SK-N-SH (cell line): ENCODE measurements around the gene TBL1X. TPM values are rescaled to one million over a fixed set of nuclear protein-coding genes. Genes with fewer than 3 reads are reported as not detected.

Source experiments
- CTCF ChIA-PET: fragments of 300-600, 350-600 bp; formaldehyde crosslinking; extraction: SDS; loops from one replicate; lab custom pipeline; 2021; lab: Yijun Ruan, JAX
- POLR2A ChIA-PET: fragments of 350-600 bp; sonication (Branson Sonifier 250); formaldehyde crosslinking; extraction: SDS; loops from one replicate; lab custom pipeline; 2020; ENCODE audit warnings: antibody characterized with exemption, inconsistent platforms; lab: Yijun Ruan, JAX
- DNase-seq: peaks from one replicate; pipeline ENCODE4 v3.0.0; 2012
- H2AFZ ChIP-seq: fragments of 200-600 bp; sonication (generic); 2 replicates; pipeline ENCODE4 v1.8.1; 2016; ENCODE audit warnings: antibody characterized with exemption, mild to moderate bottlenecking, low read depth
- H3F3A ChIP-seq: fragments of 200-600 bp; sonication (generic); replicated peaks from 2 replicates; pipeline ENCODE3; 2016; ENCODE audit warnings: antibody characterized with exemption, mild to moderate bottlenecking; ENCODE audit not compliant: insufficient read depth
- H3K27ac ChIP-seq, 2 experiments: fragments of 200-500 bp in 1 of 2; fragments of 200-600 bp in 1 of 2; sonication (Bioruptor generic) in 1 of 2; sonication (generic), shearing (Covaris generic) in 1 of 2; 2 replicates each; pipeline versions ENCODE4 v1.5.1 to v1.6.1; 2014 to 2016; ENCODE audit warnings: low read depth in 2 of 2, inconsistent platforms in 1 of 2, low read length in 1 of 2, mild to moderate bottlenecking in 1 of 2, mixed read lengths in 1 of 2
- H3K27me3 ChIP-seq: fragments of 200-600 bp; sonication (generic), shearing (Covaris generic); 2 replicates; pipeline ENCODE4 v1.6.1; 2016; ENCODE audit warnings: mixed run types; ENCODE audit not compliant: insufficient read depth
- H3K36me3 ChIP-seq, 2 experiments: fragments of 200-500 bp in 1 of 2; fragments of 200-600 bp in 1 of 2; sonication (Bioruptor generic) in 1 of 2; sonication (generic) in 1 of 2; replicated peaks in 1 of 2; 2 replicates each; pipeline versions ENCODE3 to v1.5.1; 2014 to 2016; ENCODE audit warnings: low read length in 1 of 2, mild to moderate bottlenecking in 1 of 2; ENCODE audit not compliant: insufficient read depth in 2 of 2, control insufficient read depth in 1 of 2
- H3K4me1 ChIP-seq, 2 experiments: fragments of 200-500 bp in 1 of 2; fragments of 200-600 bp in 1 of 2; sonication (Bioruptor generic) in 1 of 2; sonication (generic), shearing (Covaris generic) in 1 of 2; 2 replicates each; pipeline versions ENCODE4 v1.5.1 to v1.6.1; 2014 to 2016; ENCODE audit warnings: low read depth in 1 of 2, low read length in 1 of 2, mixed run types in 1 of 2; ENCODE audit not compliant: insufficient read depth in 2 of 2, control insufficient read depth in 1 of 2
- H3K4me2 ChIP-seq: fragments of 200-600 bp; sonication (generic), shearing (Covaris generic); 2 replicates; pipeline ENCODE4 v1.6.1; 2017; ENCODE audit warnings: mixed run types
- H3K4me3 ChIP-seq, 2 experiments: fragments of 200-500 bp in 1 of 2; fragments of 200-600 bp in 1 of 2; sonication (Bioruptor generic) in 1 of 2; sonication (generic), shearing (Covaris generic) in 1 of 2; 2 replicates each; pipeline versions ENCODE4 v1.5.1 to v1.8.1; 2014 to 2016; ENCODE audit warnings: low read depth in 2 of 2, inconsistent platforms in 1 of 2, low read length in 1 of 2, mild to moderate bottlenecking in 1 of 2, mixed read lengths in 1 of 2, moderate library complexity in 1 of 2
- H3K79me2 ChIP-seq: fragments of 200-600 bp; sonication (generic); 2 replicates; pipeline ENCODE4 v1.8.1; 2017; ENCODE audit warnings: mild to moderate bottlenecking; ENCODE audit not compliant: insufficient read depth
- H3K9ac ChIP-seq: fragments of 200-600 bp; sonication (generic); 2 replicates; pipeline ENCODE4 v1.6.1; 2017; ENCODE audit warnings: mixed run types
- H3K9me2 ChIP-seq: fragments of 200-600 bp; sonication (generic); 2 replicates; pipeline ENCODE4 v1.6.1; 2017; ENCODE audit warnings: mixed run types
- H3K9me3 ChIP-seq: fragments of 200-600 bp; sonication (generic); 2 replicates; pipeline ENCODE4 v1.6.1; 2017; ENCODE audit warnings: mixed run types, mild to moderate bottlenecking, moderate library complexity
- H4K20me1 ChIP-seq: fragments of 200-600 bp; sonication (generic); 2 replicates; pipeline ENCODE4 v1.6.1; 2017; ENCODE audit warnings: mild to moderate bottlenecking, mixed run types; ENCODE audit not compliant: insufficient read depth
- EP300 ChIP-seq, 2 experiments: IDR thresholded peaks; 2 replicates each; pipeline versions ENCODE4 v1.4.0 to v1.6.1; 2012; ENCODE audit warnings: borderline replicate concordance in 1 of 2, low read depth in 1 of 2, low read length in 1 of 2
- FOXJ3 ChIP-seq: sonication (generic); formaldehyde crosslinking; IDR thresholded peaks from 2 replicates; pipeline ENCODE4 v1.5.1; 2020; ENCODE audit warnings: mild to moderate bottlenecking, missing genetic modification reagents
- GATA2 ChIP-seq: sonication (generic); formaldehyde crosslinking; IDR thresholded peaks from 2 replicates; pipeline ENCODE4 v1.5.0; 2020; ENCODE audit warnings: mild to moderate bottlenecking, missing genetic modification reagents
- JUND ChIP-seq: IDR thresholded peaks from 2 replicates; pipeline ENCODE4 v1.4.0; 2012
- MXI1 ChIP-seq: IDR thresholded peaks from 2 replicates; pipeline ENCODE4 v1.6.1; 2012; ENCODE audit warnings: mild to moderate bottlenecking, low read depth, low read length, improper control_type of control experiment
- NFIC ChIP-seq: IDR thresholded peaks from 2 replicates; pipeline ENCODE4 v1.4.0; 2012; ENCODE audit warnings: borderline replicate concordance
- RCOR1 ChIP-seq: fragments of 150-350 bp; IDR thresholded peaks from 2 replicates; pipeline ENCODE4 v1.6.1; 2017; ENCODE audit warnings: antibody characterized with exemption, low read length
- SMC3 ChIP-seq: IDR thresholded peaks from 2 replicates; pipeline ENCODE4 v1.6.1; 2012; ENCODE audit warnings: low read depth, low read length, improper control_type of control experiment
- TEAD4 ChIP-seq: IDR thresholded peaks from 2 replicates; pipeline ENCODE4 v1.4.0; 2012; ENCODE audit warnings: mild to moderate bottlenecking, borderline replicate concordance; ENCODE audit not compliant: insufficient read depth
- YY1 ChIP-seq: IDR thresholded peaks from 2 replicates; pipeline ENCODE4 v1.4.0; 2012; ENCODE audit warnings: low read depth, mild to moderate bottlenecking
- WGBS: methylation state at CpG from one replicate; pipeline ENCODE4 v1.1.6; 2017; ENCODE audit warnings: low lambda C conversion rate; 5-methylcytosine and 5-hydroxymethylcytosine counted together
- polyA plus RNA-seq, 3 experiments: library from polyadenylated mRNA; depleted of rRNA; stranded (reverse); fragments of >200 nt; gene quantifications; 2 replicates each; pipeline ENCODE4 v1.2.3, GENCODE V29; 2012
- TF ChIP-seq, protein P1 (sequence below): IDR thresholded peaks from 2 replicates; pipeline ENCODE4 v1.6.1; 2012; ENCODE audit warnings: mild to moderate bottlenecking, low read depth, low read length, moderate library complexity
- TF ChIP-seq, protein P2 (sequence below): IDR thresholded peaks from 2 replicates; pipeline ENCODE4 v1.4.0; 2012; ENCODE audit warnings: low read depth, borderline replicate concordance
- TF ChIP-seq, protein P3 (sequence below): IDR thresholded peaks from 2 replicates; pipeline ENCODE4; 2012
- TF ChIP-seq, protein P4 (sequence below): IDR thresholded peaks from 2 replicates; pipeline ENCODE4 v1.4.0; 2012; ENCODE audit warnings: low read depth
- TF ChIP-seq, protein P5 (sequence below): IDR thresholded peaks from 2 replicates; pipeline ENCODE4 v1.4.0; 2012; ENCODE audit warnings: low read depth, borderline replicate concordance

The TBL1X gene
- polyA plus RNA-seq, 1 of the 3 experiments (the other 2 are of a cell fraction) = 10.6 TPM

DNA sequence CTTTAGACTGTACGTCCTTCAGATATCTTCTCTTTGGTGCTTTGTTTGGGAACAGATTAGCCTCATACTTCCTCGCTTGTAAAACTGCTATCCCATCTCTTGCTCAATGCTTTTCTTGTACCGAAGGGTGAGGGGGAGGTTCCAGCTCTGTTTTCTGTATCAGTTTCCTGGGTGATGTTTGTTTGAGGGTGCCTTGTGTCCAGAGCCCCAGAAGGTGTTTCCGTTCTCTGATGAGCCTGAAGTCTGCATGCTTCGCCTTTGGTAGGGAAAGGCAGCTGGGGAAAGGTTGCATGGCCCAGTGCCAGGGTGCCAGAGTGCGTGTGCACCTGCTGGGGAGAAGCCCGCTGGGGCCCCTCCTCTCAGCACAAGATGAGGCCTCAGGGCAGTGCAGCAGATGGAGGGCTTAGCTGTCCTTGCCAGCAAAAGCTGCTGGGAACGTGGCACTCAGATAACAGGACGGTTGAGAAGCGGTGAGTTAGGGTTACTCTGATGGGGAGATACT, 73.7 kb downstream of the TBL1X start:
- Histone ChIP-seq H2AFZ (no peak overlapping the region), H3K9me2 (no peaks in the 10 kb centered on the region), H3K27me3 (no peaks in the 10 kb centered on the region), H3K9me3 (no peaks in the 10 kb centered on the region), H3K4me2 (no peak overlapping the region), H3F3A (no peaks in the 10 kb centered on the region), H3K27ac (no peak overlapping the region), H3K79me2 (peaks cover 5% of the 10 kb centered on the region; the same call in 1 of the 2 replicates), H3K9ac (no peak overlapping the region), H3K36me3 (no peaks in the 10 kb centered on the region), H4K20me1 (no peaks in the 10 kb centered on the region), H3K4me3 (no peak overlapping the region), H3K4me1 (peaks cover 0 to 31% of the 10 kb centered on the region in 2 experiments; a peak in 2 of 4 replicates)
- TF ChIP-seq, protein P1, sequence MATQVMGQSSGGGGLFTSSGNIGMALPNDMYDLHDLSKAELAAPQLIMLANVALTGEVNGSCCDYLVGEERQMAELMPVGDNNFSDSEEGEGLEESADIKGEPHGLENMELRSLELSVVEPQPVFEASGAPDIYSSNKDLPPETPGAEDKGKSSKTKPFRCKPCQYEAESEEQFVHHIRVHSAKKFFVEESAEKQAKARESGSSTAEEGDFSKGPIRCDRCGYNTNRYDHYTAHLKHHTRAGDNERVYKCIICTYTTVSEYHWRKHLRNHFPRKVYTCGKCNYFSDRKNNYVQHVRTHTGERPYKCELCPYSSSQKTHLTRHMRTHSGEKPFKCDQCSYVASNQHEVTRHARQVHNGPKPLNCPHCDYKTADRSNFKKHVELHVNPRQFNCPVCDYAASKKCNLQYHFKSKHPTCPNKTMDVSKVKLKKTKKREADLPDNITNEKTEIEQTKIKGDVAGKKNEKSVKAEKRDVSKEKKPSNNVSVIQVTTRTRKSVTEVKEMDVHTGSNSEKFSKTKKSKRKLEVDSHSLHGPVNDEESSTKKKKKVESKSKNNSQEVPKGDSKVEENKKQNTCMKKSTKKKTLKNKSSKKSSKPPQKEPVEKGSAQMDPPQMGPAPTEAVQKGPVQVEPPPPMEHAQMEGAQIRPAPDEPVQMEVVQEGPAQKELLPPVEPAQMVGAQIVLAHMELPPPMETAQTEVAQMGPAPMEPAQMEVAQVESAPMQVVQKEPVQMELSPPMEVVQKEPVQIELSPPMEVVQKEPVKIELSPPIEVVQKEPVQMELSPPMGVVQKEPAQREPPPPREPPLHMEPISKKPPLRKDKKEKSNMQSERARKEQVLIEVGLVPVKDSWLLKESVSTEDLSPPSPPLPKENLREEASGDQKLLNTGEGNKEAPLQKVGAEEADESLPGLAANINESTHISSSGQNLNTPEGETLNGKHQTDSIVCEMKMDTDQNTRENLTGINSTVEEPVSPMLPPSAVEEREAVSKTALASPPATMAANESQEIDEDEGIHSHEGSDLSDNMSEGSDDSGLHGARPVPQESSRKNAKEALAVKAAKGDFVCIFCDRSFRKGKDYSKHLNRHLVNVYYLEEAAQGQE = no peak
- TF ChIP-seq EP300 (IDR thresholded peaks at IDR 0.05; ENCODE audit: borderline replicate concordance in 1 of 2, low read depth in 1 of 2, low read length in 1 of 2) (peak in 1 of 2 experiments; percentile 42; a peak in 1 of 4 replicates), RCOR1 (no peak; the same call in 1 of the 2 replicates), MXI1 (no peak), FOXJ3 (CRISPR knock-in tag) (peak; percentile 35; the same call in 1 of the 2 replicates), JUND (no peak), GATA2 (CRISPR knock-in tag) (peak; percentile 70)
- DNase-seq = peak; percentile 41
- CTCF ChIA-PET = interaction anchor here (0.5 to 1.1 kb wide), 2 partner anchors 10 to 50 kb away, joined by 3 read pairs; no protein-coding TSS in a partner anchor
- POLR2A ChIA-PET = no interaction called here
- 42% methylated on average over 10 of the region's 10 CpGs for WGBS

DNA sequence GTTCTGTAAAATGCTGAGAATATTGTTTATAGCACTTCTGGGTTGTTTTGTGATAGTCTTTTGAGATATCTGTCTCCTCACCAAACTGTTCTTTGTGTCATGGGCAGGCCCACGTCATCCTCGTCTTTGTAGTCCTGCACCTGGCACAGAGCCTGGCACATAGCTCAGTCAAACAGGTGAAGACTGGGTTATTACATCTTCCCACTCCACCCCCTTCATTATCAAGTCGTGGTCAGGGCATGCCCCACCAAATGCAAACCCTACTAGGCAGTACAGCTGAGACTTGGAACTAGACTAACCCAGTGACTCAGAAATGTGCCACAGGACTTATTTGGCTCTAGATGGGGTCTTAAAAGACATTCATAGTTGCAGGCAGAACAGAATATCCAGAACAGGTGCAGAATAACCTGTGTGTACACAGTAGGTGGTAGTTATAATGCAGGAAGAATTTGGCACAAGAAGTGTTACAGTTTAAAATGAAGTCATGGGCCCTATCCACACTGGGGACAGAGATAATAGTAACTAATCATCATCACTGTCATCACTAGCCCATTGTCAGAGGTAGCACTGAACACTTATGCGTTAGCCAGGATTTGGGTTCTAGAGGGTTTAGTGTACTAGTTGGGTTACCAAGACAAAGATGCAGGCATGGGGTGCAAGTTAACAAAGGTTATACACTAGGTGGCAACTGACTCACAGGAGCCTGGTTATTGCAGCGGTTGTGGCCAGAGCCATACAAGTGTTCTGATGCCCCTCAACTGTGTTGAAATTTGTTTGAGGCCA, 74.9 kb downstream of the TBL1X start:
- ChIA-PET POLR2A (no interaction called here), CTCF (no interaction called here)
- H3K36me3 ChIP-seq = no peaks in the 10 kb centered on the region
- TF ChIP-seq, protein P2, sequence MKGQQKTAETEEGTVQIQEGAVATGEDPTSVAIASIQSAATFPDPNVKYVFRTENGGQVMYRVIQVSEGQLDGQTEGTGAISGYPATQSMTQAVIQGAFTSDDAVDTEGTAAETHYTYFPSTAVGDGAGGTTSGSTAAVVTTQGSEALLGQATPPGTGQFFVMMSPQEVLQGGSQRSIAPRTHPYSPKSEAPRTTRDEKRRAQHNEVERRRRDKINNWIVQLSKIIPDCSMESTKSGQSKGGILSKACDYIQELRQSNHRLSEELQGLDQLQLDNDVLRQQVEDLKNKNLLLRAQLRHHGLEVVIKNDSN = no peak
- TF ChIP-seq NFIC (no peak), TEAD4 (no peak), EP300 (IDR thresholded peaks at IDR 0.05; ENCODE audit: borderline replicate concordance in 1 of 2, low read depth in 1 of 2, low read length in 1 of 2) (no peak), YY1 (no peak), SMC3 (no peak)
- TF ChIP-seq, protein P3, sequence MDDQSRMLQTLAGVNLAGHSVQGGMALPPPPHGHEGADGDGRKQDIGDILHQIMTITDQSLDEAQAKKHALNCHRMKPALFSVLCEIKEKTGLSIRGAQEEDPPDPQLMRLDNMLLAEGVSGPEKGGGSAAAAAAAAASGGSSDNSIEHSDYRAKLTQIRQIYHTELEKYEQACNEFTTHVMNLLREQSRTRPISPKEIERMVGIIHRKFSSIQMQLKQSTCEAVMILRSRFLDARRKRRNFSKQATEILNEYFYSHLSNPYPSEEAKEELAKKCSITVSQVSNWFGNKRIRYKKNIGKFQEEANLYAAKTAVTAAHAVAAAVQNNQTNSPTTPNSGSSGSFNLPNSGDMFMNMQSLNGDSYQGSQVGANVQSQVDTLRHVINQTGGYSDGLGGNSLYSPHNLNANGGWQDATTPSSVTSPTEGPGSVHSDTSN = no peak
- TF ChIP-seq, protein P4, sequence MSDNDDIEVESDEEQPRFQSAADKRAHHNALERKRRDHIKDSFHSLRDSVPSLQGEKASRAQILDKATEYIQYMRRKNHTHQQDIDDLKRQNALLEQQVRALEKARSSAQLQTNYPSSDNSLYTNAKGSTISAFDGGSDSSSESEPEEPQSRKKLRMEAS = no peak
- TF ChIP-seq, protein P5, sequence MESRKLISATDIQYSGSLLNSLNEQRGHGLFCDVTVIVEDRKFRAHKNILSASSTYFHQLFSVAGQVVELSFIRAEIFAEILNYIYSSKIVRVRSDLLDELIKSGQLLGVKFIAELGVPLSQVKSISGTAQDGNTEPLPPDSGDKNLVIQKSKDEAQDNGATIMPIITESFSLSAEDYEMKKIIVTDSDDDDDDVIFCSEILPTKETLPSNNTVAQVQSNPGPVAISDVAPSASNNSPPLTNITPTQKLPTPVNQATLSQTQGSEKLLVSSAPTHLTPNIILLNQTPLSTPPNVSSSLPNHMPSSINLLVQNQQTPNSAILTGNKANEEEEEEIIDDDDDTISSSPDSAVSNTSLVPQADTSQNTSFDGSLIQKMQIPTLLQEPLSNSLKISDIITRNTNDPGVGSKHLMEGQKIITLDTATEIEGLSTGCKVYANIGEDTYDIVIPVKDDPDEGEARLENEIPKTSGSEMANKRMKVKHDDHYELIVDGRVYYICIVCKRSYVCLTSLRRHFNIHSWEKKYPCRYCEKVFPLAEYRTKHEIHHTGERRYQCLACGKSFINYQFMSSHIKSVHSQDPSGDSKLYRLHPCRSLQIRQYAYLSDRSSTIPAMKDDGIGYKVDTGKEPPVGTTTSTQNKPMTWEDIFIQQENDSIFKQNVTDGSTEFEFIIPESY = no peak
- no peaks in the 10 kb centered on the region for H3F3A ChIP-seq
- no peak overlapping the region for H3K4me2 ChIP-seq
- H4K20me1 ChIP-seq = no peaks in the 10 kb centered on the region
- no peak overlapping the region for H3K27ac ChIP-seq
- no peaks in the 10 kb centered on the region for H3K27me3 ChIP-seq
- H3K9me3 ChIP-seq = no peaks in the 10 kb centered on the region
- H3K9me2 ChIP-seq = no peaks in the 10 kb centered on the region
- H3K79me2 ChIP-seq = peaks cover 3% of the 10 kb centered on the region; the same call in 1 of the 2 replicates
- peaks cover 0 to 24% of the 10 kb centered on the region in 2 experiments; a peak in 2 of 4 replicates for H3K4me1 ChIP-seq
- no peak overlapping the region for H3K4me3 ChIP-seq
- 39% methylated on average over 5 of the region's 5 CpGs for WGBS
- no peak for DNase-seq
- no peak overlapping the region for H2AFZ ChIP-seq
- no peak overlapping the region for H3K9ac ChIP-seq
